ENCODE data around the gene VPS13D.

VPS13D gene

DNA sequence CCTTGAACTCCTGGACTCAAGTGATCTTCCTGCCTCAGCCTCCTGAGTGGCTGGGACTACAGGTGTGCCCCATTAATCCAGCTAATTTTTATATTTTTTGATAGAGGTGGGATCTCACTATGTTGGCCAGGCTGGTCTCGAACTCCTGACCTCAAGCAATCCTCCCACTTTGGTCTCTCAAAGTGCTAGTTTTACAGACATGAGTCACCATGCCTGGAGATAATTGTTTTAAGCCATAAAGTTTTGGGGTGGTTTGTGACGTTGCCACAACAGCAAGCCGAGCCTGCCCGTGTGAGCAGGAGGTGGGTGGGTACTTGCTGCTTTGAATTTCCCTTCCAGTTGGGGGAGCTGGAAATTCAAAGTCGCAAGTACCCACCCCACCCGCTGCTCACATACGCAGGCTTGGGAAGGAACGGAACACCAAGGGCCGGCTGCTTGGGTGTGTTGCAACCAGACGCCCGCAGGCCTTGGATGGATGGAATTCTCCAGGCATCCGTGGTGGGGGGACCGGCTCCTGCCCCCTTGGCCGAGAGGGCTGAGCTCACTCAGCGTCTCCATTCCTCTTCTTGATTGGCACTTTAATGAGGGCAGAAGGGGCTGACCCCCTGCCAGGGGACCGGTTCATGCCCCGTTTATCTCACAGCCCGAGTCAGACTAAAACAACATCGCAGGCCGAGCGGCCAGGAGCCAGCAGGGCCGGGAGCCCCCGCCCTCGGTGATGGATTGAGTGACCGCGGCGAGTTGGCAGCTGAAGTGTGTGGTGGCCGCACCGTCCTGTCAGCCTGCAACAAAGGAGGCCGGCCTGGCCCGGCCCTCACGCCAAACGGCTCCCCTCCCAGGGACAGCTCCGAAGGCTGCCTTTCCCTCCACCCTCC, 310.1 kb downstream of the VPS13D start:
- DNase-seq (ENCODE audit: low spot score), result no peak

DNA sequence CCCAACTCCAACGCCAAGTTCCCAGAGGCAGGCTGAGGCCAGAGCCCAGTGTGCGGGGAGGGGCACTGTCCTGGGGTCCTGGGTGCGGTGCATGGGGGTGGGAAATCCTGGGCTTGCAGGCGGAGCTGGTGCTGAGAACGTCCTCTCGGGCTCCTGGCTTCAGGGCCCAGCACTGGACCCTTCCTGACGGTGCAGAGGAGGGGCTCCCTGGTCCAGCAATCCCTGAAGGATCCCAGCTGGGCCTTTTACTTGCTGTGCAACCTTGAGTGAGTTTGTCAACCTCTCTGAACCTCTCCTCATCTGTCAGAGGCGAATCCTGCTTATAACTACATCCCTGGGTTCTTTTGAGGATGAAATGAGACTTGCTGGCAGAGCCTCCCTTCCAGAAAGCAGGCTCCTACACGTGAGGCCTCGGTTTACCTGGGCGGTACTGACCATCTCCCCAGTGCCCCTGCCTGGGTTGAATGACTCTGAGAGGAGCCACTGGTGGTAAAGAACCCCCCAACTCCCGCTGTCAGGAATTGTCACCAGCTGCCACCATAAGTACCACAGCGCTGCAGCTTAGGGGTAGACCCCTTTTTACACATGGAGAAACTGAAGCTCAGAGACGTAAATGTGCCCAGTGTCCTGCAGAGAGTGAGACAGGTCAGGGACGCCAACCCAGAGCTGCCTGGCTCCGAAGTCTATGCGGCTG, 310.9 kb downstream of the VPS13D start:
- DNase-seq (ENCODE audit: low spot score), result no peak

DNA sequence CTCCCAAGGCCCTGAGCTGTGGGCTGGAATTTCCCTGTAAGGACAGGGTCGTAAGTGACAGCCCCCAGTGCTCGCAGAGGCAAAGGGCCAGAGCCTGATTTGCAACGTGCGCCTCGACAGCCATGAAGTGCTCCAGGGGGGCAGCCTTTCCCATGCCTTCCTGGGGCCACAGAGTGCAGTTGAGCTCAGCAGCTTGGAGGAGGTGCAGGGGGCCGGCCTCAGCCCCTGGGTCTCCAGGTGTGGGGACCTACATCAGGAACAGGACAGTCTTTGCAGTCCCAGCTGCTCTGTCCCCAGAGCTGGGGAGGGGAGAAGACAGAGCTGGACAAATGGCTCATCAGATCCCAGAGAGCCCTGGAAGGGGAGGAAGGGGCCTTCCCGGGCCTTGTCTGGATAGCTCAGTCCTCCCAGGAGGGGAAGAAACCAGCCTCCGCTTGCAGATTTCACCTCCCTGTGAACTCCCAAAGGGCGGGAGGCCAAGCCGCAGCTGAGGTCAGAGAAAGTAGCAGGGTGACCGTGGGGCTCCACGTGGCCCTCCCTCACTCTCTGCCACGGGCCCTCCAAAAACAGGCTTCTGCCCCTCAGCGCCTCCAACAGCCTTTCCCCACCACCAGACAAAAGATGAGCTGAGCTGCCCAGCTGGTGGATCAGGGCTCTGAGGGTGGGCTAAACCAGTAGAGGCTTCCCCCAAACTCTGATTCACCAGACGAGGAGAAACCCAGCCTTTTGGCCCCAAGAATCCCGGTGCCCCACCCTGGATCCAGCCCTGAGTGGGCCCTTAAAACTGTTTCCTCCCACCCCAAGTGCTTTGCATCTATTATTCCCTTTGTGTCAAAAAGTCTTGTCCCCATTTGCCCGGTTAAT, 311.7 kb downstream of the VPS13D start:
- DNase-seq (ENCODE audit: low spot score), result no peak

DNA sequence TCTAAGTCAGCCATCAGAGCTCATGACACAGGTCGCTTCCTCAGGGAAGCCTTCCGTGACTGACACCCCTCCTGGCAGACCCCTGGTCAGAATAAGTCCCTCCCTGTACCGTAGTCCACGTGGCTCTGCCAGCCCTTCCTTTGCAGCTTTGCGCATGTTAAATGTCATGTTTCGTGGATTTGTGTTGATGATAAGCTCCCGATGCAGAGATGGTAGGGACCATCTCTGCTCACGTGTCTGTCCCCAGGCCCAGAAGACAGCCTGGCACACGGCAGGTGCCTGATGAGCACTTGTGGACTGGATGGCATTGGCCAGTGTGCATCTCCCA, 312.3 kb downstream of the VPS13D start:
- no peak for DNase-seq (ENCODE audit: low spot score)

DNA sequence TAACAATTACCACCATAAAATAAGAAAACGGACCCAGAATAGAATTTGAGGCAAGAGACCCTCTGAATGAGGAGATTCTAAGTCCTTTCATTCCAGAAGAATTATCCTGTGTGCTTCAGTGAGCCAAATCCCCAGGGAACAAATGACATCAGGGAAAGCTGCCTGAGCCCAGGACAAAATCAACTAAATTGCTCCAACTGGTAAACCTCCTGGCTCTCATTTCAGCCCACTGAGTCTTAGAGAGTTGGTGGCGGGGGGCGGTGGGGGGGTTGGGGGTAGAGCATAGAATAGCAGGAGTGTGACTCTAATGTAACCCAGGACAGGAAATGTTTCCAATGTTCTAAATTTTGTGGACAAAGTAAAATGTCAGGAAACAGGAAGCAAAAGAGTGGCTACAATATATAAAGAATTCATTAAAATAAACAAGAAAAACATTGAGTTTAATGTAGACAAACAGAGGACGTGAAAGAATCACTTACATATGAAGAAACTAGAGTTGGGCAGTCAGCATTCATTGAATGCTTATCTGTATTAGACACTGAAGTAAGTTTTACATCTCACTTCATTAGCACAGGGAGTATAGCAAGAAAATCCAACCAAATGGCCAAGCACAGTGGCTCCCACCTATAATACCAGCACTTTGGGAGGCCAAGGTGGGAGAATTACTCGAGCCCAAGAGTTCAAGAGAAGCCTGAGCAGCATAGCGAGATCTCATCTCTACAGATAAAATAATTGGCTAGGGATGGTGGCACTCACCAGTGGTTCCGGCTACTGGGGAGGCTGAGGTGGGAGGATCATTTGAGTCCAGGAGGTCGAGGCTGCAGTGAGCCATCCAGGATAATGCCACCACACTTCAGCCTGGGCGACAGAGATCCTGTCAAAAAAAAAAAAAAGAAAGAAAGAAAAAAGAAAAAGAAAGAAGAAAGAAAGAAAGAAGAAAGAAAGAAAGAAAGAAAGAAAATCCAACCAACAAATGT, 313.1 kb downstream of the VPS13D start:
- DNase-seq (ENCODE audit: low spot score), result no peak

DNA sequence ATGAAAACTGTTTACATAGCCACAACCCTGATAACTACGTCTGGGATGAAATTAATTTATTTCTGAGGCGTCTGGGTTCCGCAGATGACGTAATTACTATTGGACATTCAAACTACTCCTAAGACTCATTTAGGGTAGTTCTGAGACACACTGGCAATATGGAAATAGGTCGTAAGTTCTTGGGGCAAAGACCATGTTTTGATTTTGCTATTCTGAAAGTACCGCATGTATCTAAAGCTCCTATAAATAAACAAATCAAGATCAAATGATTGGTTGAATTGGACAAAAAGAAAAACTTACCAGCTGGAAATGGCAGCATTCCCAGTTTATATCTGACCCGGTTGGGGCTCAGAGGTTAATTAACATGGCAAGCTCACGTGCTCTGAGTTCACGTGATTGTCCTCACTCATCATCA, 313.9 kb downstream of the VPS13D start:
- DNase-seq (ENCODE audit: low spot score), result no peak

DNA sequence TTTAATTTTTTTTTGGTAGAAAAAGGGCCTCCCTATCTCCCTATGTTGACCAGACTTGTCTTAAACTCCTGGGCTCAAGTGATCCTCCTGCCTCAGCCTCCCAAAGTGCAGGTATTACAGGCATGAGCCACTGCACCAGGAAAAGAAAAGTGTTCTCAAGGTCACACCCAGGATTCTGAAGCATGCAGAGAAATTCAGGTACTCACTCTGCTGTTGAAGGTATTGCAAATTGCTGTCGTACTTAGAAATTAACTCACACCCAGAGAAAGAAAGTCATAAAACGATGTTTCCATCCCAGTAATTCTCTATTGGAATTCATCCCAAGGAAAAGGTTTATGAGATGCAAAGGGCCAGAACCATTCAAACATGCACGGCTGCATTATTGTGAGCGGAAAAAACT, 314.5 kb downstream of the VPS13D start:
- DNase-seq (ENCODE audit: low spot score), result no peak

DNA sequence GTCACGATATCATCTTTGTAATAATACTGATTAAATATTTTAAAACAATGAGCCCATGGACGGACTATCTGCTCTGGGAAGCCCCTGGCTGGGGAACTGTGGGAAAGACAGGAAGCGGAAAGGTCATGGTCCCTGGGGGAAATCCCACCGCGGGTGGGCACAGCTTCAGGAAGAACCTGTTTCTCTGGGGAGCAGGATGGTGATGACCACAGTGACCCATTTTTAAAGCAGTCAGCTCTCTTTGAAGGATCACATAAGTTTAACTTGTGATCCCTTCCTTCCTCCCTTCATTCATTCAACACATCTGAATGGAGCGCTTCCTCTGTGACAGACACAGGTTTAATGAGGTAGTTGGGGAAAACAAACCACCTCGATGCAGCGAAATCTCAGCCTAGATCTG, 315.2 kb downstream of the VPS13D start:
- DNase-seq (ENCODE audit: low spot score), result no peak

DNA sequence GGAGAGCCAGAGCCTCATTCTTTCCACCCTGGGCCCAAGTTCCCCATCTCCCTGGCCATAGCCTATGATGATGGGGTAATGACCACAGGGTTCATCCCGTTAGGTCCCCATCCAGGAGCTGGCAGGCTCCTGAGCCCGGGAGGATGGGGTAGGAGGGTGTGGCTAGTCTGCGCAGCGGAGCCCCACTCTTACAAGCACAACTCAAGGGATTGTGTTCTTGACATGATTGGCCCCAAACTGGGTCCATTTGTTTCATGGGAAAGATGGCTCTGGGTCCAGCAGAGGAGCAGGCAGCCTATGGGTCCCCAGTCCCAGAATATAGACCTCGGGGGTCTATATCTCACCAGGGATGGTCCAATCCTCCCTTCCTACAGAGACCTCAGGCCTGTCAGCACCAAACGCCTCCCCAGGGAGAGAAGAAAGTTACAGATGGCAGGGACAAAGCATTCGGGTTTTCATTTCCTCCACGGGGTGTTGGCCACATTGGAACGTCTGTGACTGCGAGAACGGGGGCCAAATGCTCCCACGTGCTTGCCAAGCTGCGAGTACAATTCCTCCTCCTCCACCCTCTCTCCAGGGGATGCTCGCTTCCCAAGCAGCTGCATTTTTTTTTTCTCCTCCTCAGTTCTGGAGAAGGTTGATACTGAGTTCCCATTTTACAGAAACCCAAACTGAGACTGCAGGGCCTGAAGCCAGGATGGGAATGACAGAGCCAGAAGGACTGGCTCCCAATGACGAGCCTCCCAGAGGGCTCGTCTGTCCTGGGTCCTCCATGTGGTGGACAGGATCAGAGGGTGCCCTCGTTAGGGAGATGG, 317.1 kb downstream of the VPS13D start:
- DNase-seq (ENCODE audit: low spot score), result no peak

DNA sequence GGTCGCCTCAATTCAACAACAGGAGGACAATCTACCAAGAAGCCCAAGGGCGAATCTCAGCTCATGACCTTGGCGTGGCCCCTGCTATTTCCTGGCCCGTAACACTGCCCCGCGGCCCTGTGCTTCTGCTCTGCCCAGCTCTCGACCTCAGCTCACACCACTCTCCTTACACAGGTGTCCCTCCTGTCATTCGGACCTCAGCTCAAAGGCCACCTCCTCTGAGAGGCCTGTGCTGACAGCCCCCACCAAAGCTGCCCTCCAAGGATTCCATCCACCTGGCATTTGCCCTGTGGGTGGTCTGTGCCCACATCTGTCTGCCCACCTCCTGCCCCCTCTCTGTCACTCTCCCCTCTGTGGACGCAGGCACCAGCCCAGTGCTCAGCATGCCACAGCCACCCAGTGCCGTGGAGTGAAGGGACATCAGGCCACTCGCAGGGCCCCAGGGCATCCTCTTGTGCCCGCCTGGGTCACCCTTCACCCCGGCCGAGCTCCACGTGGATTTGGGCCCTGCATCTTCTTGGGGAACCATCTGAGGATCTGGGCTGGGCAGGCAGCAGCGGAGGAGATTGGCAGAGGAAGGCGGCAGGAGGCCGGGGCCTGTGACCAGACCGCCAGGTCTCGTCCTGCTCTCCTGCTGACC, 317.9 kb downstream of the VPS13D start:
- DNase-seq (ENCODE audit: low spot score), result no peak

DNA sequence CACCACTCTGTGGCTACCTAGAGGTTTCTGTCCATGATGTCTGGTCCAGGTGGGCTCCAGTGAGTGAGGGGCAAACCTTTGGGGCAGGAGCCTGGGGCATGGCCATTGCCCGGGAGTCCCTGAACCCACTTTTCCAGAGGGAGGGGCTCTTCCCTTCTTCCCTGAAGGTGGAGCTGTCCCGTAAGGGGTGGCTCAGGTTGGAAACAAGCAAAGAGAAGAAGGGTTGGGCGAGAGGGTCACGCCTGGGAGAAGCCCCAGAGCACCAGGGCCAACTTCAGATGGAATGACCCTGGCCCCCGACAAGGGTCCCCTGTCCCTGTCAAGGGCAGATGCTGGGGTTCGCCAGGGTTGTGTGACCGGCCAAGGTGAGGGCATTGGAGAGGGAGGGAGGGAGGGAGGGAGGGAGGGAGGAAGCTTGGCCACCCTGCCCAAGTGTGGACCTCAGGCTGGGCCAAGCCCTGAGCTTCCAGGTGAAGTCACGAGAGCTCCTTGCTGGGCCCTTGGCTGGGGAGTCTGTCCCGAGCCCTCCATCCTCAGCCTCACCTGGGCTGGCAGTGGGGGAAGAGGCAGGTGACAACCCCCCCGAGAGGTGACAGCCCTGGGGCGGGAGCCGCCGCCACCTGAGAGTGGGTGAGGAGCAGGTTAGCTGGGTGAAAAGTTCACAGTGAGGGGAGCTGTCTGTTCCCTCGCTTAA, 318.6 kb downstream of the VPS13D start:
- no peak for DNase-seq (ENCODE audit: low spot score)

DNA sequence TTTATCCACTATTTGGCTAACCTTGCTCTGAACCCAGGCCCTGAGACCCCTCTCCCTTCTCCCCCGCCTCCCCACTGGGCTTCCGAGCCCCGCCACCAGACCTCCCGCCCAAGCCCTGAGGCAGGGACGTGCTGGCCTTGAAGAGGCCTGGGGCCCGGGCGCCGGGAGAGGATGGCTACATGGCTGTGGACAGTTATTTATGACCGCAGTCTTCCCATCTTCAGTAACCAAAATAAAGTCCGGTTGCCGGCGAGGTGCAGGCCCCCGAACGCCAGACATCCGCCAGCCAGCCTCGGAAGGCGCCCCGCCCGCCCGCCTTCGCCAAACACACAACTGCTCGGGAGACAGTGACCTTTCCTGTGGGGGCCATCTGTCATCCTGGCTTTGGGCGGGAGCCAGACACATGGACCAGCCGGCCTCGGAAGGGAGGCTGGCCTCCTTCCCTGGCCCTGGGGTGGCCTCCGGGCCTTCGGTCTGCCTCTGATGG, 319.2 kb downstream of the VPS13D start:
- DNase-seq (ENCODE audit: low spot score), result no peak

DNA sequence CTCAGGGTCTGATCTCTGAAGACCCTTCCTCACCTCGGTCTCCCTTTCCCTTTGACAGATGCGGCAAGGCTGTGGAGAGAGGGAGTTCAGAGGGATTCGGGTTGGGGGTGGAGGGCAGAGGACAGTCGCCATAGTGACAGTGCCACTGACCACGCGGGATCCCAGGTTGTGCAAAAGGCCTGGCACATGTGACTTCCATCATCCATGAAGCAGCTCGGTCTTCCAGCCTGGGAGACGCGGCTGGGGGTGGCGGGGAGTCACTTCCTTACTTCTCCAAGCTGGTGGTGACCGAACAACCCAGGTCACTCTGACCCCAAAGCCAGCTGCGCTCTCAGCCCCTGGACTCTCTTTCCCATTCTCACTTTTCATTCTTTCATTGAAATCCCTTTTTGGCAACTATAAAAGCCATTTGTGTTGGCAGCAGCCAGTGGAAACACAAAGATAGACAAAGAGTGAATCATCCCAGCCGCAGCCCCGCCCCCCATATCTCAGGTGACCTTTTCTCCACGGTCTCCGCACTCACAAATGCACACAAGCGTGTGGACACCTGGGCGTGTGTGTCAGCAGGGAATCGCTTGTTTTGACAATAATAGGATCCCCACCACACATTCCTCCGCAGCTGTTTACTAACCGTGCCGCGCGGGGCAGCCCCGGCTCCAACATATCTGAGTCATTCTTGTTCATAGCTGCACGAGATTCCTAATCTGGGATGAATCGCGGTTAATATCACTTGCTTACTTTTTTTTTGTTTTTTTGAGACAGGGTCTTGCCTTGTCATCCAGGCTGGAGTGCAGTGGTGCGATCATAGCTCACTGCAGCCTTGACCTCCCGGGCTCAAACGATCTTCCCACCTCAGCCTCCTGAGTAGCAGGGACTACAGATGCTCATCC, 319.9 kb downstream of the VPS13D start:
- no peak for DNase-seq (ENCODE audit: low spot score)

DNA sequence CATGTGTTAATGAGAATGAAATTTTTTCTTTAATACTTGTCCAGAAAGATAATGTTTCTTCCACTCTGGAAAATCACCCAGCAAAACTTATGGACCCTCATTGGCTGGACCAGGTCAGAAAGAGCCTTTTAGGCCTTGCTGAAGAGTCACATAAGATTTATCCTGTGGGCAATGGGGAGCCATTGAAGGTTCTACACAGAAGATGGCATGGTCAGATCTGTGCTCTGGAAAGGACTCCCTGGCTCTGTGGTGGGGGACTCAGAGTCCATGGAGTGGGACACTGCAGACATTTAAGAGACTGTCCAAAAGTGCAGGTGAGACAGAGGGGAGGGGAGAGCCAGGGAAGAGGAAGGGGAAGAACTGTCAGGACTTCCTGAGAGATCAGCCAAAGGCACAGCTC, 321.8 kb downstream of the VPS13D start:
- DNase-seq (ENCODE audit: low spot score), result no peak

DNA sequence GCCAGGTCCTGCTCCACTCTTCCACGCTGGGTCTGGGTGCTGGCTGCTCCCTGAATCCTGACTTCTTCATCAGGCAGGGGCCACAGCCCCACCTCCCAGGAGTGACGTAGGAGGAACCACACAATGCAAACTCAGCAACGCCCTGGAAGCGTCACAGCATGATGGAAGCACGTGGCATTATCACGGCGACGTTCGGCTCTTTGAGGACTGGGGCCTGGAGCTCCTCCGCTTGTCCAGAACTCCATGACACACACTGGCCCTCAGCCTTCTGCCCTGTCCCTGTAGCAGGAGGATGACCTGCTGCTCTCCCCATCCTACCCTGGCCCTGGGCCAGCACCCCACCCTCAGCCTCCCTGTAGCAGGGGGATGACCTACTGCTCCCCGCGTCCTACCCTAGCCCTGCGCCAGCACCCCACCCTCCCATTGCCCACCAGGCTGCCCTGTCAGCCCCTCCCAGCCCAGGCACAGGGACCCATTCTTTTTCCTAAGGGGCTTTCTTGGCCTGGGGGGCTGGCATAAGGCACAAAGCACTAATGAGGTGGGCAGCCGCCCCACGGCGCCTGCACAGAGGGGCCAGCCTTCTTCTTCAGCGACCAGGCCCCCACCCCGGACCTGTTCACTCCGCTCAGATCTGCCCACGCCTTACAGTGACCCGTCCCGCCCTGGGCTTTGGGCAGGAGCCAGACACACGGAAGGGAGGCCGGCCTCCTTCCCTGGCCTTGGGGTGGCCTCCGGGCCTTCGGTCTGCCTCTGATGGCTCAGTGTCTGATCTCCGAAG, 322.5 kb downstream of the VPS13D start:
- DNase-seq (ENCODE audit: low spot score), result no peak

DNA sequence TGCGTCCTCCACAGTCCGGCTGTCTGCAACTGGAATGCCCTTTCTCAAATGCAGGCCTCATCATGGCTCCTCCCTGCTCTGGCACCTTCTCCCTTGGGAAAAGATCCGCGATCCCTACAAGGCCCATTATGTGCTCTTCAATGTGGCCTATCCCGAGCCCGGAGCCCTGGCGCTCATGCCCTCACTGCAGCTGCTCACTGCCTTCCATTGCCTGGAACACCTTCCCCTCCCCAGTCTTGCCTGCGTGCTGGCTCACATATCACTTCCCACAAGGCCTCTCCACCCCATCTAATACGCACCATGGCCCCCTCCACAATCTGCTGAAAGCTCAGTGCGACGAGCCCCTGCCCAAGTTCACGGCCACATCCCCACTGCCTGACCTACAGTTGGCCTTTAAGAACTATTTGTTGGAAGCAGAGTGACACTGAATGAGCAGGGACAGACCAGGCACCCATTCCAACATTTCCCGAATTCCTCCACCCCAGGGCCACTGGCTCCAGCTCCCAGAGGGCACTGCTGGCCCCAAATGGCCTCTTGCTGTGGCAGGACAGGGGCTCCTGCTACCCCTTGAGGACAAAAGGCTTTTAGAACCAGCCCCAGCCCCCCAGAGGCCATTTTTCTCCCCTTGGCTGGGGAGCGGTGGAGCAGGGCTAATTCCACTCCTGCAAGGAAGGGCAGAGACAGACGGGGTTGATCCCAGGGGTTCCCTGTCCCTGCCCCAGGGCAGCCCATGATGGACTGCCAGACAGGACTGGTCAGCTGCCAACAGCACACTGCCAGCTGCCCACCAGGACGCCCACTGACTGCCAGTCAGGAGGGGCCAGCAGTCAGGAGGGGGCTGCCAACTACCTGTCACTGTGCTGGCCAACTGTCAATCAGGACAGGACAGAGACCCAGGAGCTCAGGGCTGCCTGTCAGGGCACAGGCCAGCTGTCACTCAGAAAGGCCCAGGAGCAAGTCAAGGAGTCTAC, 323.4 kb downstream of the VPS13D start:
- no peak for DNase-seq (ENCODE audit: low spot score)

Data from germinal center (tissue), 1 donor.